PC-9 (cell line): Measurements from ENCODE around the gene NMNAT2.

ENCODE experiments used
- CTCF ChIP-seq: fragments of 200-600 bp; sonication (generic); conservative IDR thresholded peaks from 2 replicates; pipeline ENCODE4 v1.6.1; 2017; ENCODE audit warnings: mixed run types, antibody characterized with exemption, mild to moderate bottlenecking, moderate library complexity
- EZH2 ChIP-seq: fragments of 200-600 bp; sonication (generic); IDR thresholded peaks from 2 replicates; pipeline ENCODE4 v1.8.0; 2017; ENCODE audit warnings: antibody characterized with exemption, low read depth

DNA sequence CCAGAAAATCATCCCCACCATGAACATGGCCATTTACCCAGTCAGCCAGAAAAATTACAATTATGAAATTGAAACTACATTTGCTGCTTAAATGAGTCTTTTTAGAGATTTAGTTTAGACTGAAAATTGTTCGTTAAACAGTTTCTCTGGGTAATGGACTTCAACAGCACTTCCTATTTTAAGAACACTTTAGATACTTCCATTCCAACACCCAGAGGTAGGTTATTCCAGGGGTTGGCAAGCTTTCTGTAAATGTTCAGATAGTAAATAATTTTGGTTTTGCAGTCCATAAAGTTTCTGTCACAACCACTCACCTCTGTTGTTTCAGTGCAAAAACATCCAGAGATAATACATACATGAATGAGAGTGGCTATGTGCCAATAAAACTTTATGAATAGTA is 10.2 kb downstream of the NMNAT2 start:
- TF ChIP-seq CTCF: no peak
- no peak for TF ChIP-seq EZH2
